ENCODE measurements around the gene PXN.
"Not testable (repeated sequence)": the region's sequence is repeated elsewhere in the genome, so short reads cannot be mapped to it uniquely, and the experiment has no call there.

Gene PXN

DNA sequence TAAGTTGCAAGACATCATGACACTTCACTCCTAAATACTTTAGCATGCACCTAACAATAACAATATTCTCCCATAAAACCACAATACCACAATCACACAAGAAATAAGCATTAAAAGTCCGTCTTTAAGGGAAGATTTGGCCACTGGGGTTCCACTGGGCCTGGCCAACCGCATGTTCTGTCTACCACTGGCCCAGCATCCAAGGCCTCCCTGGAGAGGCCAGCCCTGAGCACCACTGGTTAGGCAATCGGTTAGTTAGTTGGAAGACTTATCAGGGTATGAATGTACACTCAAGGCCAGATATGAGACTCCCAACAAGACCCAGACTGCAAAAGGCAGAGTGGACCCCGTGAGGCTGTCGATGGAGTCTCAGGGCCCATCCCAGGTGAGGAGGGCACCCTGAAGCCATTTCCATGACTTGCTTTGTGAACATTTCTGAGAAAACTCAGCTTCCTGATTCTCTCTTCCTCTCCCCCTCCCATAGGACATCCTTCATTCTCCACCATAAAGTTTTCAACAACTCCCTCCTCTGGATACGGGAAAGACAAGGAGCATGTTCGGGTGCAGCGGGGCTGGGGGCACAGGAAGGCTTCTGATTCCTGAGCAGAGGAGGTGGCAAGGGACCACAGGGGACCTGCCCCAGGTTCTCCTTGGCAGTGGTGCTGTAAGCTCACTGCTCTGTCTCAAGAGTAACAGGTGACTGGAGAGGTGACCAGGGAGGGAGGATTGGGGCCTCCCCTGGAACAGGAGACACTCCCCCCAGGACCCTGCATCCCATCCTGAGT lies 5.9 kb downstream of the PXN start:
- H3K27ac ChIP-seq = peak overlapping the region; percentile 96
- TF ChIP-seq, protein P1, sequence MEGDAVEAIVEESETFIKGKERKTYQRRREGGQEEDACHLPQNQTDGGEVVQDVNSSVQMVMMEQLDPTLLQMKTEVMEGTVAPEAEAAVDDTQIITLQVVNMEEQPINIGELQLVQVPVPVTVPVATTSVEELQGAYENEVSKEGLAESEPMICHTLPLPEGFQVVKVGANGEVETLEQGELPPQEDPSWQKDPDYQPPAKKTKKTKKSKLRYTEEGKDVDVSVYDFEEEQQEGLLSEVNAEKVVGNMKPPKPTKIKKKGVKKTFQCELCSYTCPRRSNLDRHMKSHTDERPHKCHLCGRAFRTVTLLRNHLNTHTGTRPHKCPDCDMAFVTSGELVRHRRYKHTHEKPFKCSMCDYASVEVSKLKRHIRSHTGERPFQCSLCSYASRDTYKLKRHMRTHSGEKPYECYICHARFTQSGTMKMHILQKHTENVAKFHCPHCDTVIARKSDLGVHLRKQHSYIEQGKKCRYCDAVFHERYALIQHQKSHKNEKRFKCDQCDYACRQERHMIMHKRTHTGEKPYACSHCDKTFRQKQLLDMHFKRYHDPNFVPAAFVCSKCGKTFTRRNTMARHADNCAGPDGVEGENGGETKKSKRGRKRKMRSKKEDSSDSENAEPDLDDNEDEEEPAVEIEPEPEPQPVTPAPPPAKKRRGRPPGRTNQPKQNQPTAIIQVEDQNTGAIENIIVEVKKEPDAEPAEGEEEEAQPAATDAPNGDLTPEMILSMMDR (conservative IDR thresholded peaks at IDR 0.05; ENCODE audit: low read depth) = no peak
- no peak for DNase-seq (ENCODE audit: low spot score)
- POLR2A ChIA-PET (ENCODE audit: low non-redundant PET) = interaction anchor here (1.0 to 1.1 kb wide), 2 partner anchors 30 to 58 kb away, joined by 3 to 7 read pairs; no protein-coding TSS in a partner anchor
- CTCF ChIA-PET = interaction anchor here (1.0 to 9.2 kb wide), 3 partner anchors 22 to 30 kb away, joined by 3 to 142 read pairs (median 5); no protein-coding TSS in a partner anchor

DNA sequence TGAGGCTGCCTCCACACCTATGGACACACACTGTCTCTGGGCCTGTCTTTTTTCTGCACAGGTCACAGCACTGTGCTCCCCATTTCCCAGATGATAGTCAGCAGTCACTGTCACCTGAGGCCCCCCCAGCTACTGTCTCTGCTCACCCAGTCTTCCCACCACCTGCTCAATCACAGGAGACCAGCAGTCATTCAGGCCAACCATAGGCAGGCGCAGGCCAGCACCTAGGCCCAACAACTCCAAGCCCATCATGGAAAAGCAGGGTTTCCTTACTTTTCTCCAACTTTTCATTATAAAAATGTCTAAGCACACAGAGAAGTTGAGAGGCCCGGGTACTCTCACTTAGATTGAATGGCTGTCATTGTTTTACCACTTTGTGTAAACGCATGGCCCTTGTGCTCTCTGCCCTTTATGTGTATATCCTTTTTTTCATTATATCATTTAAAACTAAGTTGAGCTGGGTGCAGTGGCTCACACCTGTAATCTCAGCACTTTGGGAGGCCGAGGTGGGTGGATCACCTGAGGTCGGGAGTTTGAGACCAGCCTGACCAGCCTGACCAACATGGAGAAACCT lies 7.1 kb downstream of the PXN start:
- no peak for DNase-seq (ENCODE audit: low spot score)
- H3K27ac ChIP-seq = peak overlapping the region; percentile 96
- TF ChIP-seq, protein P1 (conservative IDR thresholded peaks at IDR 0.05; ENCODE audit: low read depth) = no peak
- ChIA-PET CTCF (interaction anchor here (0.8 to 1.1 kb wide), 2 partner anchors 17 to 23 kb away, joined by 3 to 4 read pairs; no protein-coding TSS in a partner anchor), POLR2A (ENCODE audit: low non-redundant PET) (interaction anchor here (1.0 kb wide), 1 partner anchor 57 kb away, joined by 7 read pairs; no protein-coding TSS in a partner anchor)

DNA sequence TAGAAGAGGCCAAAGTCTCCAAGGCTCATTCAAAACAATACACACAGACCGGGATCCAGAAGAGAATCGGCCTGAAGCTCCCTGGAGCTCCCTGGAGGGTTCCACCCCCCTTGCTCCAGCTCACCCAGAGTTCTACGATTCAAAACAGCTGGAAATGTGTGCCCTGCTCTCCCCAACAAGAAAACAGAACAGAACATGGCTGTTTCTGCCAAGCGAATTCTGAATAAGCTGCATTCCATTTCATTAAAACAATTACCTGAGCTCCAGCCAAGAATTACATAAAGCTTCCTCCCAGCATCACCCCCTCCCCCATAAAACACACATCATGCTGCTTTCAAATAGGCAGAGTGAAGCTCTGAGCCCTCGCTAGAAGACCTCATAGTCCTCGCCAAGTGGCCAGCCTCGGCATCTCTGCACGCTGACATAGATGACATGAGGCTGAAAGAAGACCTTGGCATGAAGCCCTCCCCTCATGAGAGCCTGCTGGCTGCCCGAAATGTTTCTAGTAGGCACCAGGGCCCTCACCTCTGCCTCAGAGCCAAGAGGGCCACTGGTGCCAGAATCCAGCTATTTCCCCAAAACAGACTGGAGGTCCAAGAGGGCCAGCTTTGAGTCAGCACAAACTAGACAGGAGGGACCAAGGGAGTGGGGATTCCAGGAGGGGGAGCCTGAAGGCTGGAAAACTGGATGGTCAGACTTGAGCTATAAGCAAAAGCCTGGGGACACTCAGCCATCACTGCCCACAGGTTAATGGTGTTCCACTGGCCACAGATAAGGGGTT lies 8.3 kb downstream of the PXN start:
- ChIA-PET POLR2A (ENCODE audit: low non-redundant PET) (interaction anchor here (0.8 kb wide), 1 partner anchor 9 kb away, joined by 3 read pairs; no protein-coding TSS in a partner anchor), CTCF (interaction anchor here (0.8 to 1.5 kb wide), 6 partner anchors 8 to 28 kb away, joined by 3 to 11 read pairs (median 4); partner anchors contain the start of gene PXN)
- TF ChIP-seq, protein P1 (conservative IDR thresholded peaks at IDR 0.05; ENCODE audit: low read depth) = no peak
- peak; percentile 75 for DNase-seq (ENCODE audit: low spot score)
- peak overlapping the region; percentile 96 for H3K27ac ChIP-seq

GRCh38 chr12:120254809-120255208 lies 10.7 kb downstream of the PXN start:
- peak overlapping the region; percentile 48; the same call in 1 of the 2 replicates for H3K27ac ChIP-seq
- DNase-seq (ENCODE audit: low spot score) = no peak
- ChIA-PET POLR2A (ENCODE audit: low non-redundant PET) (no interaction called here), CTCF (interaction anchor here (1.0 to 1.3 kb wide), 2 partner anchors 27 kb away, joined by 4 read pairs; no protein-coding TSS in a partner anchor)
- TF ChIP-seq, protein P1 (conservative IDR thresholded peaks at IDR 0.05; ENCODE audit: low read depth) = no peak

DNA sequence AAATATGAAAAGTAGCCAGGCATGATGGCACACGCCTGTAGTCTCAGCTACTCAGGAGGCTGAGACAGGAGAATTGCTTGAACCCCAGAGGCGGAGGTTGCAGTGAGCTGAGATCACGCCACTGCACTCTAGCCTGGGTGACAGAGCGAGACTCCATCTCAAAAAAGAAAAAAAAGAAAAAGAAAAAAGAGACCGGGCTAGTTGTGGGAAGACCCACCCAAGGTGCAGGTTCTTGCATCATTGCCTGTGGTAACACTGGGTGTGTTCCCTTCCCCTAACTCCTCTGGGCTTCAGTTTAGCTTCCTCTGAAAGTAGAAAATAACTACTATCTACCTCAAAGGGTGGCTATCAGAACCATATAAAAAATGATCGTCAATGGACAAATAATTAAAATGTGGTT lies 12.2 kb downstream of the PXN start:
- DNase-seq (ENCODE audit: low spot score); POLR2A ChIA-PET (ENCODE audit: low non-redundant PET): not testable (repeated sequence)
- peak overlapping the region; percentile 74 for H3K27ac ChIP-seq
- CTCF ChIA-PET = interaction anchor here (0.6 kb wide), 1 partner anchor 249 kb away, joined by 3 read pairs; no protein-coding TSS in a partner anchor

GRCh38 chr12:120252071-120252906 lies 13.2 kb downstream of the PXN start:
- no peak for DNase-seq (ENCODE audit: low spot score)
- TF ChIP-seq, protein P1 (conservative IDR thresholded peaks at IDR 0.05; ENCODE audit: low read depth) = no peak
- H3K27ac ChIP-seq = peak overlapping the region; percentile 74
- ChIA-PET POLR2A (ENCODE audit: low non-redundant PET) (no interaction called here), CTCF (no interaction called here)

DNA sequence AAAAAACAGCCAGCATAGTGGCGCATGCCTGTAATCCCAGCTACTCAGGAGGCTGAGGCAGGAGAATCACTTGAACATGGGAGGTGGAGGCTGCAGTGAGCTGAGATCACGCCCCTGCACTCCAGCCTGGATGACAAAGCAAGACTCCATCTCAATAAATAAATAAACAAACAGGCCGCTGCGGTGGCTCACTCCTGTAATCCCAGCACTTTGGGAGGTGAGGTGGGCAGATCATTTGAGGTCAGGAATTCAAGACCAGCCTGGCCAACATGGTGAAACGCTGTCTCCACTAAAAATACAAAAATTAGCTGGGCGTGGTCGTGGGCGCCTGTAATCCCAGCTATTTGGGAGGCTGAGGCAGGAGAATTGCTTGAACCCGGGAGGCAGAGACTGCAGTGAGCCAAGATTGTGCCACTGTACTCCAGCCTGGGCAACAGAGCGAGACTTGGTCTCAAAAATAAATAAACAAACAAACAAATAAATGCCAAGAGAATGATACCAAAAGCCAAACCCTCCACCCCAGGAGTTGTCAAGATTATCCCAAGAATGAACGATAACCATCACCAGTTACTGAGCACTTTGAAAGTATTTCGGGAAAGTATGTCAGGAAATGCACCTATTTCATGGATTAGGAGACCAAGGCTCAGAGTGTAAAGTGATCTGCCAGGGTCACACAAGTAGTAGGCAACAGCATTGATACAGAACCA lies 14.0 kb downstream of the PXN start:
- POLR2A ChIA-PET (ENCODE audit: low non-redundant PET); CTCF ChIA-PET; DNase-seq (ENCODE audit: low spot score): not testable (repeated sequence)
- H3K27ac ChIP-seq = peak overlapping the region; percentile 91

All from RWPE1 (cell line).